ENCODE results near the gene BCKDHB. TPM values are rescaled to one million over a fixed set of nuclear protein-coding genes. Genes with fewer than 3 reads are reported as not detected.

The BCKDHB gene
- total and polyA plus RNA-seq, 8 donors, result 7.8 to 44.6 (median 20.3) TPM

- H3K4me1 ChIP-seq, result no peaks in the 10 kb centered on the region
- intact Hi-C loops (cut with DNase I; ENCODE audit: low total_unique reads), result no loop called here
- H3K27ac ChIP-seq, result no peak overlapping the region
- no peak for TF ChIP-seq POLR2AphosphoS5 (IDR thresholded peaks at IDR 0.05)
- TF ChIP-seq CTCF (IDR thresholded peaks at IDR 0.05), result no peak
- no peak for TF ChIP-seq EP300 (IDR thresholded peaks at IDR 0.05)
- no peak for TF ChIP-seq POLR2A (IDR thresholded peaks at IDR 0.05)
- H3K36me3 ChIP-seq, result no peaks in the 10 kb centered on the region
- no peaks in the 10 kb centered on the region for H3K9me3 ChIP-seq
- no peak overlapping the region for H3K4me3 ChIP-seq
- no peak for DNase-seq
- 84 to 95% (median 92%) methylated on average over 3 of the region's 3 CpGs for WGBS, 5 donors
- no peaks in the 10 kb centered on the region for H3K27me3 ChIP-seq
Measured at GRCh38 chr6:80250391-80250997, 144.0 kb downstream of the BCKDHB start.

GRCh38 chr6:80251321-80251720 lies 144.8 kb downstream of the BCKDHB start:
- H3K36me3 ChIP-seq, result no peaks in the 10 kb centered on the region
- H3K9me3 ChIP-seq, result no peaks in the 10 kb centered on the region
- no peak overlapping the region for H3K27ac ChIP-seq
- H3K4me3 ChIP-seq, result no peak overlapping the region
- TF ChIP-seq EP300 (IDR thresholded peaks at IDR 0.05), result no peak
- no peak for TF ChIP-seq POLR2AphosphoS5 (IDR thresholded peaks at IDR 0.05)
- no peak for TF ChIP-seq POLR2A (IDR thresholded peaks at IDR 0.05)
- TF ChIP-seq CTCF (IDR thresholded peaks at IDR 0.05), result no peak
- WGBS, 5 donors, result 74 to 93% (median 91%) methylated on average over 1 of the region's 1 CpG
- no peaks in the 10 kb centered on the region for H3K27me3 ChIP-seq
- intact Hi-C loops (cut with DNase I; ENCODE audit: low total_unique reads), result no loop called here
- DNase-seq, result no peak
- no peaks in the 10 kb centered on the region for H3K4me1 ChIP-seq

- Histone ChIP-seq H3K4me3 (no peak overlapping the region), H3K27me3 (no peaks in the 10 kb centered on the region), H3K4me1 (no peaks in the 10 kb centered on the region), H3K9me3 (no peaks in the 10 kb centered on the region), H3K36me3 (no peaks in the 10 kb centered on the region), H3K27ac (no peak overlapping the region)
- intact Hi-C loops (cut with DNase I; ENCODE audit: low total_unique reads), result no loop called here
- DNase-seq, result no peak
- TF ChIP-seq POLR2AphosphoS5 (IDR thresholded peaks at IDR 0.05), result no peak
- no peak for TF ChIP-seq CTCF (IDR thresholded peaks at IDR 0.05)
- TF ChIP-seq EP300 (IDR thresholded peaks at IDR 0.05), result no peak
- no peak for TF ChIP-seq POLR2A (IDR thresholded peaks at IDR 0.05)
Measured at GRCh38 chr6:80254716-80255115, 148.2 kb downstream of the BCKDHB start.

GRCh38 chr6:80256691-80257090 lies 150.2 kb downstream of the BCKDHB start:
- H3K4me3 ChIP-seq, result no peak overlapping the region
- H3K9me3 ChIP-seq, result no peaks in the 10 kb centered on the region
- intact Hi-C loops (cut with DNase I; ENCODE audit: low total_unique reads), result no loop called here
- no peaks in the 10 kb centered on the region for H3K4me1 ChIP-seq
- H3K36me3 ChIP-seq, result no peaks in the 10 kb centered on the region
- TF ChIP-seq POLR2AphosphoS5 (IDR thresholded peaks at IDR 0.05), result no peak
- TF ChIP-seq CTCF (IDR thresholded peaks at IDR 0.05), result no peak
- no peak for TF ChIP-seq EP300 (IDR thresholded peaks at IDR 0.05)
- no peak for TF ChIP-seq POLR2A (IDR thresholded peaks at IDR 0.05)
- no peak for DNase-seq
- no peaks in the 10 kb centered on the region for H3K27me3 ChIP-seq
- H3K27ac ChIP-seq, result no peak overlapping the region

All from stomach (tissue), 9 donors.